ENCODE data around the gene NMRK1. TPM values are rescaled to one million over a fixed set of nuclear protein-coding genes. Genes with fewer than 3 reads are reported as not detected.

NMRK1 gene
- total RNA-seq, 3 donors from 2014 or later (not counting 1 experiment from before 2014, with no cell fraction given) = 23.7 to 52.0 (median 44.4) TPM

DNA sequence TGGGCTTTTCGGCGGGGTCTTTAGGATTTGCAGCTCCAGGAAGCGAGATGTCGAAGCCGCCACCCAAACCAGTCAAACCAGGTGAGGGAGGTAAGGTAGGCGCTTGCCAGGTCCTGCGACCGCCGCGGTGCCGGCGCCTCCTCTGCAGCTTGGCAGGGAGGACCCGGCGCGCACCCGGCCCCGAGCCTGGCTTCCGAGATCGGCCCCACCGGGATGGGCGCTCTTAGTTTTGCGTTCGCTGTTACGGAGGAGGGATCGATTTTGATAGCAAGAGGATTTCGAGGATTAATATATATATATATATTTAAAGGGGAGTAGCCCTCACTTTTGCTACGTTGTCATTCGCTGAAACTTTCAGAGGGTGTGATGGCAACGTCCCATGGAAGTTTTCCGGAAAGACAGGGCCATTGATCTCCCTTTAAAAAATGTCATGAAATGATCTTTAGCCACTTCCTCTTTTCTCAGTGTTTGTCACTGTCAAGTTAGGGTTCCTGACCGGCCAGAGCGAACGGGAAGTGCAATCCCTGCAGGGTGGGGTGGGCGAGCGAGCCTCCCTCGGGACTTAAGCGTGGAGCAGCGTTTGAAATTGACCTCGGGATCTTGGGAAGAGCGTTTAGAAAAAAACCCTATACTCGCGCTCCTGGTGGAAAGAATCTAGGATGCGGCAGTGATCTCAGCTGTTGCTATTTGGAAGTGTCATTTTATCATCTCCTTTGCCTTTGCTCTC is 854 bp upstream of the NMRK1 start:
- under 1% methylated on average over 37 of the region's 43 CpGs for WGBS (ENCODE audit: insufficient coverage)
- Mint-ChIP-seq H3K27ac (peak overlapping the region; percentile 92 to 100), H3K4me3 (peak overlapping the region; percentile 100), H3K27me3 (ENCODE audit: low read depth in 2 of 2) (no peaks in the 10 kb centered on the region), H3K4me1 (peaks cover 74 to 83% of the 10 kb centered on the region in 2 donors), H3K36me3 (no peaks in the 10 kb centered on the region), H3K9me3 (no peaks in the 10 kb centered on the region)
- no peaks in the 10 kb centered on the region for H3K27me3 ChIP-seq (ENCODE audit: control insufficient read depth, insufficient read depth, low read length)
- H3K4me1 ChIP-seq (ENCODE audit: control insufficient read depth, insufficient read depth, low read length) = peaks cover 37% of the 10 kb centered on the region
- intact Hi-C loops (cut with micrococcal nuclease) = loop anchor here (1.0 to 10.0 kb wide), 6 partner anchors 34 to 1936 kb away; partner anchors contain the start of genes C9orf40, CARNMT1 and RFK
- DNase-seq (no peak), ATAC-seq (peak; percentile 9 to 11 (median 9))
- H3K36me3 ChIP-seq (ENCODE audit: control insufficient read depth, insufficient read depth, low read length) = no peaks in the 10 kb centered on the region
- no peaks in the 10 kb centered on the region for H3K9me3 ChIP-seq (ENCODE audit: control insufficient read depth, insufficient read depth, low read length)
- TF ChIP-seq, protein P1, sequence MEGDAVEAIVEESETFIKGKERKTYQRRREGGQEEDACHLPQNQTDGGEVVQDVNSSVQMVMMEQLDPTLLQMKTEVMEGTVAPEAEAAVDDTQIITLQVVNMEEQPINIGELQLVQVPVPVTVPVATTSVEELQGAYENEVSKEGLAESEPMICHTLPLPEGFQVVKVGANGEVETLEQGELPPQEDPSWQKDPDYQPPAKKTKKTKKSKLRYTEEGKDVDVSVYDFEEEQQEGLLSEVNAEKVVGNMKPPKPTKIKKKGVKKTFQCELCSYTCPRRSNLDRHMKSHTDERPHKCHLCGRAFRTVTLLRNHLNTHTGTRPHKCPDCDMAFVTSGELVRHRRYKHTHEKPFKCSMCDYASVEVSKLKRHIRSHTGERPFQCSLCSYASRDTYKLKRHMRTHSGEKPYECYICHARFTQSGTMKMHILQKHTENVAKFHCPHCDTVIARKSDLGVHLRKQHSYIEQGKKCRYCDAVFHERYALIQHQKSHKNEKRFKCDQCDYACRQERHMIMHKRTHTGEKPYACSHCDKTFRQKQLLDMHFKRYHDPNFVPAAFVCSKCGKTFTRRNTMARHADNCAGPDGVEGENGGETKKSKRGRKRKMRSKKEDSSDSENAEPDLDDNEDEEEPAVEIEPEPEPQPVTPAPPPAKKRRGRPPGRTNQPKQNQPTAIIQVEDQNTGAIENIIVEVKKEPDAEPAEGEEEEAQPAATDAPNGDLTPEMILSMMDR (IDR thresholded peaks at IDR 0.05) = no peak
- peak overlapping the region; percentile 92 for H3K27ac ChIP-seq (ENCODE audit: low read length)
- H3K4me3 ChIP-seq (ENCODE audit: low read length) = peak overlapping the region; percentile 98

DNA sequence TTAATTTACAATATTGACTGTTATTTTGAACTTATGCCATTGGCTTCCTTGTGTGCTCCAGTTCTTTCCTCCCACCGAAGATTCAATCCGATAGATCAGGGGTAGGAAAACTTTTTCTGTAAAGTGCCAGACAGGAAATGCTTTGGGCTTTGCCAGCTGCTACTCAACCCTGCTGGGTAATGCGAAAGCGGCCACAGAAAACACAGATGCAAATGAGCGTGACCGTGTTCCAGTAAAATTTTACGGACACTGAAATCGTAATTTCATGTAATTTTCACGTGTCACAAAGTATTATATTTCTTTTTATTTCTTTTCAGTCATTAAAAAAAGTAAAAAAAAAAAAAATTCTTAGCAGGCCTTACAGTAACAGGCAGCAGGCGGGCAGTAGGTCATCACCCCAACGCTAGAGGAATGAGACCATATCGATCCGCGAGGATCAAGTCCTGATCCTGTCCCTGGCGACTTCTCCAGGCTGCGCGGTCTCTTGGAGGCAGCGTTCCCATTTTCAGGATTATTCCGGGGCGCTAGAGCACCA is 599 bp downstream of the NMRK1 start:
- Mint-ChIP-seq H3K4me1 (peaks cover 68 to 83% of the 10 kb centered on the region in 2 donors), H3K27me3 (ENCODE audit: low read depth in 2 of 2) (no peaks in the 10 kb centered on the region), H3K27ac (peak overlapping the region; percentile 92 to 100), H3K9me3 (no peaks in the 10 kb centered on the region), H3K36me3 (no peaks in the 10 kb centered on the region), H3K4me3 (peak overlapping the region; percentile 100)
- TF ChIP-seq, protein P1 (IDR thresholded peaks at IDR 0.05) = peak; percentile 10
- Histone ChIP-seq H3K27me3 (ENCODE audit: control insufficient read depth, insufficient read depth, low read length) (no peaks in the 10 kb centered on the region), H3K9me3 (ENCODE audit: control insufficient read depth, insufficient read depth, low read length) (no peaks in the 10 kb centered on the region), H3K27ac (ENCODE audit: low read length) (peak overlapping the region; percentile 91), H3K4me3 (ENCODE audit: low read length) (peak overlapping the region; percentile 63), H3K4me1 (ENCODE audit: control insufficient read depth, insufficient read depth, low read length) (peaks cover 39% of the 10 kb centered on the region), H3K36me3 (ENCODE audit: control insufficient read depth, insufficient read depth, low read length) (peaks cover 5% of the 10 kb centered on the region)
- WGBS (ENCODE audit: insufficient coverage) = under 1% methylated on average over 19 of the region's 20 CpGs
- intact Hi-C loops (cut with micrococcal nuclease) = loop anchor here (10.0 kb wide), 1 partner anchor 1307 kb away; the partner anchor contains the start of gene RFK
- DNase-seq (peak; percentile 43 to 81), ATAC-seq (peak in 2 of 3 donors; percentile 9 to 16)

DNA sequence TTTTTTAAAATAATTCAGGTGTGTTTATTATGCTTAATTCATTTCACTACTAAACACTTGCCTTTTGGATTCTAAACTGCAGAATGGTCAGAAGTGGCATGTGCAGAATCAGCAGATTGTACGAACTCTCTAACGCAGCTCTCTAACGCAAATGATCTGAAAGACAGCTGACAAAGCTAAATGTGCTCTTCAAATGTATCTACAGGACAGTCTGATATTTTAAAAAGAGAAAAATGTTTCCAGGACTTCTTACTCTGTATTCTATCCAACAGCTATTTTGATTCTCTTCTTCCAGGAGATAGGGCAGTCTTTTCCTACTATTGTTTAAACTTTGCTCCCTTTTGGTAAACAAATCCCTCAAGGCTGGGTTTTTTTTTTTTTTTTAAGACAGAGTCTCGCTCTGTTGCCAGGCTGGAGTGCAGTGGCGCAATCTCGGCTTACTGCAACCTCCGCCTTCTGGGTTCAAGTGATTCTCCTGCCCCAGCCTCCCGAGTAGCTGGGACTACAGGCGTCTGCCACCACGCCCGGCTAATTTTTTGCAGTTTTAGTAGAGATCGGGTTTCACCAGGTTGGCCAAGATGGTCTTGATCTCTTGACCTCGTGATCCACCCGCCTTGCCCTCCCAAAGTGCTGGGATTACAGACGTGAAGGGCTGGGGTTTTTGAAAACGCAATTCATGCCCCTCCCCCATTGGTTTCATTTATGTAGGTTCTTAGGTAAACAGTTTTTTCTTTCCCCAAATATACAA is 1.2 kb downstream of the NMRK1 start:
- Mint-ChIP-seq H3K36me3 (no peaks in the 10 kb centered on the region), H3K4me1 (peaks cover 61 to 83% of the 10 kb centered on the region in 2 donors), H3K9me3 (no peaks in the 10 kb centered on the region), H3K27ac (peak overlapping the region; percentile 92 to 100), H3K27me3 (ENCODE audit: low read depth in 2 of 2) (no peaks in the 10 kb centered on the region), H3K4me3 (peak overlapping the region; percentile 100)
- DNase-seq = peak in 1 of 2 donors; percentile 26
- H3K9me3 ChIP-seq (ENCODE audit: control insufficient read depth, insufficient read depth, low read length) = no peaks in the 10 kb centered on the region
- no peaks in the 10 kb centered on the region for H3K27me3 ChIP-seq (ENCODE audit: control insufficient read depth, insufficient read depth, low read length)
- intact Hi-C loops (cut with micrococcal nuclease) = loop anchor here (10.0 kb wide), 1 partner anchor 1308 kb away; the partner anchor contains the start of gene RFK
- WGBS (ENCODE audit: insufficient coverage) = 57% methylated on average over 14 of the region's 16 CpGs
- peaks cover 35% of the 10 kb centered on the region for H3K4me1 ChIP-seq (ENCODE audit: control insufficient read depth, insufficient read depth, low read length)
- H3K27ac ChIP-seq (ENCODE audit: low read length) = peak overlapping the region; percentile 91
- TF ChIP-seq, protein P1 (IDR thresholded peaks at IDR 0.05) = no peak
- H3K4me3 ChIP-seq (ENCODE audit: low read length) = peak overlapping the region; percentile 63
- H3K36me3 ChIP-seq (ENCODE audit: control insufficient read depth, insufficient read depth, low read length) = peaks cover 9% of the 10 kb centered on the region
- no peak for ATAC-seq
